Kidney capillary endothelial cell (primary cell): ENCODE data around the gene CCAR1.
"Not testable (repeated sequence)": the region's sequence is repeated elsewhere in the genome, so short reads cannot be mapped to it uniquely, and the experiment has no call there.

Source experiments
- DNase-seq: peaks from one replicate; pipeline ENCODE4 v3.0.0-alpha.2; 2018; ENCODE audit warnings: low spot score

CCAR1 gene

DNA sequence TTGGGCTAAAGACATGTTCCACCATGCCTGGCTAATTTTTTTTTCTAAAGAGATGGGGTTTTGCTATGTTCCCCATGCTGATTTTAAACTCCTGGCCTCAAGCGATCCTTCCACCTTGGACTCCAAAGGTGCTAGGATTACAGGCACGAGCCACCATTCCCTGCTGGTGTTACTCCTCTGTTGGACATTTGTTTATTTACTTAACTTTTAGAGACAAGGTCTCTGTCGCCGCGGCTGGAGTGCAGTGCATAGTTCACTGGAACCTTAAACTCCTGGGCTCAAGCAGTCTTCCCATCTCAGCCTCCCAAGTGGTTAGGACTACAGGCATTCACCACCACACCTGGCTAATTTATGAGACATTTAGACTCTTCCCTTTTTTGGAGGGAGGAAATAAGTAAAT, 38.9 kb downstream of the CCAR1 start:
- no peak for DNase-seq

GRCh38 chr10:68767407-68767806, 46.4 kb downstream of the CCAR1 start:
- DNase-seq, result not testable (repeated sequence)

- no peak for DNase-seq
These were observed 60.9 kb downstream of the CCAR1 start for GRCh38 chr10:68781613-68782574.

- no peak for DNase-seq
These were observed 63.4 kb downstream of the CCAR1 start for GRCh38 chr10:68784476-68784875.

DNA sequence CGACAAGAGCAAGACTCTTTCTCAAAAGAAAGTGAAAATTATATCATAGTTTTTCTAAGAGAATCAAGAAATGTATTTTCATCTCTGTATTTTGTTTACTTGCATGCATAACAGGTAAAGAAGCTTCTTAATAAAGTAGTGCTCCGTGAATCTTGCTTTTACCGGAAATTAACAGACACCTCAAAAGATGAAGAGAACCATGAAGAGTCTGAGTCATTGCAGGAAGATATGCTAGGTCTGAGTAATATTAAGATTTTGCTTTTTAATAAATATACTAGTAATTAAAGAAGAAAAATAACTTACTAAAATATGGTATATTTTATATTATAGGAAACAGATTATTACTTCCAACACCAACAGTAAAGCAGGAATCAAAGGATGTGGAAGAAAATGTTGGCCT, 66.8 kb downstream of the CCAR1 start:
- DNase-seq, result no peak

GRCh38 chr10:68790476-68790875, 69.4 kb downstream of the CCAR1 start:
- DNase-seq, result no peak

- no peak for DNase-seq
These were observed 71.1 kb downstream of the CCAR1 start for GRCh38 chr10:68792115-68792514.

DNA sequence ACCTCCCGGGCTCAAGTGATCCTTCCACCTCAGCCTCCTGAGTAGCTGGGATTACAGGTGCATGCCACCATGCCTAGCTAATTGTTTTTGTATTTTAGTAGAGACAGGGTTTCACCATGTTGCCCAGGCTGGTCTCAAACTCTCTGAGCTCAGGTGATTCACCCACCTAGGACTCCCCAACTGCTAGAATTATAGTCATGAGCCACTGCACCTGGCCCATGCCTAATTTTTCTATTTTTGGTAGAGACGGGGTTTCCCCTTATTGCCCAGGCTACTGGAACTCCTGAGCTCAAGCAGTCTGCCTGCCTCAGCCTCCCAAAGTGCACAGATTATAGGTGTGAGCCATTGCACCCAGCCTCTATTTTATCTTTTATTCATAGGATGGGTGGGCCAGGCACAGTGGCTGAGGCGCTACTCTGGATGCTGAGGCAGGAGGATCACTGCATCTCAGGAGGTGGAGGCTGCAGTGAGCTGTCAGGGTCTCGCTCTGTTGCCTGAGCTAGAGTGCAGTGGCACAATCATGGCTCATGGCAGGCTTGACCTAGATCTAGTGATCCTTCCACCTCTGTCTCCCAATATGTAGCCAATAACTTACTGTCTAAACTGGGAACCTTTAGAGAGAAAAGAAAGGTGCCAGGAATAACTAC, 75.0 kb downstream of the CCAR1 start:
- DNase-seq, result no peak

- no peak for DNase-seq
These were observed 75.6 kb downstream of the CCAR1 start for GRCh38 chr10:68796605-68797004.

DNA sequence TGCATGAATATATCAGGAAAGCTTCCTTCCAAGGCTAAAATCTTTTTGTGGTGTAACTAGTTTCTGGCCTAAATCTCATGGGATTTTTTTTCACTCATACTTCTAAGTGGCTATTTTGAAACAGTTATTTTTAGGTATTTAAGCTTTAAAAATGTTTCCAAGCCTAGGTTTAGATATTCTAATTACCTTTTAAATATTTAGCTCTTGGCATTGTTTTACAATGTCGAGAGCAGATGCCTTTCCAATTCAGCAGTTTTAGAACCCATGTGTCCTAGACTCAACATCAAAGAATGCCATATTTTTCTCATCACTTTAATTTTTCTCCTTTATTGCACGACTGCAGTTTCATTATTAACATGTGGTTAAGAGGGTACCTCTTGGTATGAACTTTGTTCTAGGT, 79.2 kb downstream of the CCAR1 start:
- no peak for DNase-seq

DNA sequence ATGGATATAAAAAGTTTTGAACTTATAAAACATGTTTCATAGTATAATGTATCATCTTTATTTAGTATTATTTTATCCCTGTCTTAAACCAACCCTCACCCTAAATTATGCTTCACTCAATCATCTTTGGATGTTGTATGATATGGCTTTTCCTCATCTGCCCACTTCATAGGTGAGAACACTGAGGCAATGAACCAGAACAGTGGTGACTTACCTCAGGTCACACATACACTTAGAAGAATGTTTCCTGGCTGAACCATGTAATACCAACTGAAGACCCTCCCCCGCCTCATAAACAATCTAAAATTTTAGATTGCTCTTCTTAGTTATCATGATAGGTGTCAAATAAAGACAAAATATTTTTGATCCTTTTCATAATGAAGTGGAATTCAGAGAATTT, 83.7 kb downstream of the CCAR1 start:
- DNase-seq, result no peak

GRCh38 chr10:68810830-68811229, 89.8 kb downstream of the CCAR1 start:
- not testable (repeated sequence) for DNase-seq

GRCh38 chr10:68811314-68812009, 90.4 kb downstream of the CCAR1 start:
- no peak for DNase-seq

DNA sequence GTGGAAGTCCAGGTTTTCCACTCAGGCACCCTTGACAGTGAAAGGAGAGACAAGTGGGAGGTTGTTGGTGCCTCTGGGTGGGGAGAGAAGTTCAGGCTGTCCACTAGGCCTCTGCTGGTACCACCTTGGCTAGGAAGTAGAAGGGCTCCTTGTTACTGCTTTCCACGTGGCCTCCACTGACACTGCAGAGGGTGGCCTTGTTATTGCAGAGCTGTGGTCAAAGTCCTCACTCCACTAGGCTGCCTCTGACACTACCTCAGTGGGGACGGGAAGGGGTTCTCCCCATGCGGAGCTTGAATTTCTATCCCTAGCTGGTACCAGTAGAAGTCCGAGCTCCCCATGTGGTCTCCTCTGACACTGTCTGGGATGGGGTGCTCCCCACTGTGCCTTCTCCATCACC, 91.4 kb downstream of the CCAR1 start:
- DNase-seq, result no peak

GRCh38 chr10:68813559-68813958, 92.5 kb downstream of the CCAR1 start:
- DNase-seq, result no peak

- DNase-seq, result no peak
These were observed 95.9 kb downstream of the CCAR1 start for GRCh38 chr10:68816796-68817412.

- not testable (repeated sequence) for DNase-seq
These were observed 99.3 kb downstream of the CCAR1 start for GRCh38 chr10:68820359-68820758.

DNA sequence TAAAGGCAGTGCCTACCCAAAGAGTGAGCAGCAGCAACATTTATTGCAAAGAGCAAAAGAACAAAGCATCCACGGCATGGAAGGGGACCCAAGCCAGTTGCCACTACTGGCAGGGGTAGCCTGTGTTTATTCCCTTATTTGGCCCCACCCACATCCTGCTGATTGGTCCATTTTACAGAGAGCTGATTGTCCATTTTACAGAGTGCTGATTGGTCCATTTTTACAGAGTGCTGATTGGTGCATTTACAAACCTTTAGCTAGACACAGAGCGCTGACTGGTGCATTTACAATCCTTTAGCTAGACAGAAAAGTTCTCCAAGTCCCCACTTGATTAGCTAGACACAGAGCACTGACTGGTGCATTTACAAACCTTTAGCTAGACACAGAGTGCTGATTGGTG, 101.6 kb downstream of the CCAR1 start:
- not testable (repeated sequence) for DNase-seq

GRCh38 chr10:68826764-68827591, 105.9 kb downstream of the CCAR1 start, which contains the start of gene STOX1:
STOX1 (plus strand) TSS chr10:68827531; CDS start chr10:68827624, 93 bp downstream.
- peak; percentile 8 for DNase-seq

GRCh38 chr10:68827592-68827959, 106.5 kb downstream of the CCAR1 start:
- DNase-seq, result not testable (repeated sequence)

GRCh38 chr10:68828083-68828601, 107.1 kb downstream of the CCAR1 start:
- not testable (repeated sequence) for DNase-seq
